ENCODE results near the gene CCDC149. TPM values are rescaled to one million over a fixed set of nuclear protein-coding genes. Genes with fewer than 3 reads are reported as not detected.

CCDC149 gene
- total and polyA plus RNA-seq, 4 donors, result 10.6 to 43.4 (median 23.5) TPM

DNA sequence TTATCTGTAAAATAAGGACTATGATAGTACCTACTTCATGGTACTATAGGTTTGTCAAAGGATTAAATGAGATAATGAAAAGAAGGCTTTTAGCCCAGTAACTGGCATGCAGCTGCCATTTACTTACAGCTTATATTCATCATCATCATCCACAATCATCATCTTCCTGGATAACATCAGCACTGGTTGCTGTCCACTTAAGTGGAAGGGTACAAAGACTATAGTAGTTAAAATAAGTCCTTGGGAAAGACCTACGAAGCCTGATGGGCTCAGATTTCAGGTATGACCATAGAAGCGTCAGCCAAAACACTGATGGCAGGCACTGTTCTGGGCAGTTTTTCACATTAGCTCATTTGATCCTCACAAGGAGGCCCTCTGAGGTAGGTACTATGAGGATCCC lies 20.6 kb downstream of the CCDC149 start:
- ATAC-seq (ENCODE audit: low FRiP score), result no peak
- intact Hi-C loops (cut with DNase I), result no loop called here

DNA sequence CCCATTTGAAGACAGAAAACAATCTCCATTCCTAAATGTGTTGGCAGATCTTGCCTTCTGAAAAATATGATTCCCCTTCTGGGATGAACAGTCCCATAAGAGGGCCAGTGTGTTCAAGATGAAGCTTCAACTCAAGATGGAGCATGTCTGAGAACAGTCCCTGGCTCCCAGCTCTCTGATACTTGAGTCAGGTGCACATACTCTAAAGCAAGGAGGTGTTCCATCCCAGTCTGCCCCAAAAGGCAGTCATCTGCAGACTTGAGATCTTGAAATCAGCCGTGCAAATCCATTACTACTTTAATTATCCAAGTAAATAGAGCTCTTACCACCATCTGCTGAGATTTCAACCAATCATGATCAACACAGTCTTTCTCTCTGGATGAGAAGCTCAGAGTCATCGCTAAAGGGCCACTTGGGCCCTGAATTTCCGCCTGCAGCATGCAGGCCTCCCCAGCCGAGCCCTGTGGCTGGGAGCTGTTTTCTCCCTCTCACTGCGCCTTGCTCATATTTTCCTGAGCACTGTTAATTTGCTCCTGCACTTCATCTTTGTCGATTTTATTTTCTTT lies 22.2 kb downstream of the CCDC149 start:
- Histone ChIP-seq H3K36me3 (ENCODE audit: control insufficient read depth in 1 of 2, insufficient read depth in 2 of 2, low read length in 1 of 2) (peaks cover 0 to 2% of the 10 kb centered on the region in 2 donors), H3K4me3 (ENCODE audit: low read length in 2 of 2) (no peak overlapping the region), H3K27me3 (ENCODE audit: control insufficient read depth in 1 of 2, insufficient read depth in 2 of 2, low read length in 1 of 2) (no peaks in the 10 kb centered on the region), H3K27ac (ENCODE audit: low read depth in 1 of 2, low read length in 2 of 2) (no peak overlapping the region), H3K4me1 (ENCODE audit: control insufficient read depth in 1 of 2, insufficient read depth in 2 of 2, low read length in 2 of 2) (no peaks in the 10 kb centered on the region), H3K9me3 (ENCODE audit: control insufficient read depth, low read length) (no peaks in the 10 kb centered on the region)
- DNase-seq, result no peak
- ATAC-seq (ENCODE audit: low FRiP score), result no peak
- intact Hi-C loops (cut with DNase I), result no loop called here
- WGBS, 2 donors, result 94 to 96% methylated on average over 6 of the region's 6 CpGs

More for the DNA sequence above, 20.6 kb downstream of the CCDC149 start:
- Histone ChIP-seq H3K27ac (ENCODE audit: low read depth in 1 of 2, low read length in 2 of 2) (no peak overlapping the region), H3K4me1 (ENCODE audit: control insufficient read depth in 1 of 2, insufficient read depth in 2 of 2, low read length in 2 of 2) (no peaks in the 10 kb centered on the region), H3K4me3 (ENCODE audit: low read length in 2 of 2) (no peak overlapping the region), H3K9me3 (ENCODE audit: control insufficient read depth, low read length) (no peaks in the 10 kb centered on the region), H3K27me3 (ENCODE audit: control insufficient read depth in 1 of 2, insufficient read depth in 2 of 2, low read length in 1 of 2) (no peaks in the 10 kb centered on the region), H3K36me3 (ENCODE audit: control insufficient read depth in 1 of 2, insufficient read depth in 2 of 2, low read length in 1 of 2) (peaks cover 0 to 2% of the 10 kb centered on the region in 2 donors)
- DNase-seq, result no peak
- 93 to 94% methylated on average over 2 of the region's 2 CpGs for WGBS, 2 donors

DNA sequence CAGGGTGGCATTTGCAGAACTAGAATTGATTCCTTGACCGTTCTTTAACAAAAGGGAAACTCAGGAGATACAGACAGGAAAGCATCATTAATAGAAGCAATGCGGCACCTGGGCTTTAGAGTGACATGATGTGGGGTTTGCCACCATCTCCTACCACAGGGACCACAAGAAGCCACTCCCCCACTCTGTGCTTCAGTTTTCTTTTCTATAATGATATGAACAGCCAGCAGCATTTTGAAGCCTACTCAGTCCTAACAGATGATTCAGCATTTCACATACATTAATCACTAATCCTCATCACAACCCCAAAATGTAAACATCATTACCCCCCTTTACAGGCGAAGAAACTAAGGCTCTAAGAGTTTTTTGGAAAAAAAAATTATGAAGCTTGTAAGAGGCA lies 22.9 kb downstream of the CCDC149 start:
- ATAC-seq (ENCODE audit: low FRiP score) (no peak), DNase-seq (no peak)
- no peaks in the 10 kb centered on the region for H3K4me1 ChIP-seq (ENCODE audit: control insufficient read depth in 1 of 2, insufficient read depth in 2 of 2, low read length in 2 of 2)
- peaks cover 0 to 2% of the 10 kb centered on the region in 2 donors for H3K36me3 ChIP-seq (ENCODE audit: control insufficient read depth in 1 of 2, insufficient read depth in 2 of 2, low read length in 1 of 2)
- no peaks in the 10 kb centered on the region for H3K27me3 ChIP-seq (ENCODE audit: control insufficient read depth in 1 of 2, insufficient read depth in 2 of 2, low read length in 1 of 2)
- H3K4me3 ChIP-seq (ENCODE audit: low read length in 2 of 2), result no peak overlapping the region
- no peak overlapping the region for H3K27ac ChIP-seq (ENCODE audit: low read depth in 1 of 2, low read length in 2 of 2)
- intact Hi-C loops (cut with DNase I), result no loop called here
- 90 to 96% methylated on average over 3 of the region's 3 CpGs for WGBS, 2 donors
- H3K9me3 ChIP-seq (ENCODE audit: control insufficient read depth, low read length), result no peaks in the 10 kb centered on the region

DNA sequence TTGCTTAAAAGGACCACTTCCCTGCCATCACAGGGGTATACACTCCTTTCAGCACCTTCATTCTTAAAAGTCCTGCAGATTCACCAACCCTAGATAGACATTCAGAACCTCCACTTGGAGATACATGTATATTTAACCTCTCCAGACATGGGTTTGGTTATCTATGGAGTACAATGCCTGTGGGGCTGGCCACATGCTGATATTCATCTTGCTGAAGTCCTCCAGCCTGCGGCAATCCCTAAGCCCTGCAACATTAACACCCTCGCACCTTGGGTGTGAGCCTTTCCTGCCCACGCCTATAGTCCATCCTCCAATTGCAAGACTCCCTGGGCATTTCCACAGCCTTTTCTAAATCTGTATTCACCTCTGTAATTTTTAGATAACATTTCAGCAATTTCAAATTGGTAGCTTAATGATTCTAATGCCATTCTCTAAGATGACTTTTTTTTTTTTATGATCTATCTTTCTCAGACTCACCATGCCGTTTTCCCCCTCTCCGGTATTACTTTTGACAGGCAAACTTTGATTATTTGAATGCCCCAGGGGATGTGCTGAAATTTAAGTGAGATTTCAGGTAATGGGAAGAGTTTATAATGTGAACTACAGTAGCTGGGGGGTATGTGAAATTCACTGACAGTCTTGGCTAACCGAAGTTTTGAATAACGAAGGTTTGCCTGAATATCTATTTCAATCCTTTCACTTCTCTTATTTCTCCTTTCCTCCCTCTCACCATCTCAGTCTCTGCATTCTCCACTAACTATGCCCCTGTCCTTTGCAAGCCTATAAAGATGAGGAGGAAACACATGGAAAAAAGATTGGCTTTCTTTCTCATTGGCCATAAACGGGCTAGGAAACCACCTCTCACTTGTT lies 24.1 kb downstream of the CCDC149 start:
- ATAC-seq (ENCODE audit: low FRiP score) (no peak), DNase-seq (no peak)
- 94 to 95% methylated on average over 8 of the region's 8 CpGs for WGBS, 2 donors
- H3K27ac ChIP-seq (ENCODE audit: low read depth in 1 of 2, low read length in 2 of 2), result no peak overlapping the region
- H3K4me3 ChIP-seq (ENCODE audit: low read length in 2 of 2), result no peak overlapping the region
- H3K4me1 ChIP-seq (ENCODE audit: control insufficient read depth in 1 of 2, insufficient read depth in 2 of 2, low read length in 2 of 2), result no peaks in the 10 kb centered on the region
- H3K36me3 ChIP-seq (ENCODE audit: control insufficient read depth in 1 of 2, insufficient read depth in 2 of 2, low read length in 1 of 2), result peaks cover 0 to 2% of the 10 kb centered on the region in 2 donors
- H3K9me3 ChIP-seq (ENCODE audit: control insufficient read depth, low read length), result no peaks in the 10 kb centered on the region
- intact Hi-C loops (cut with DNase I), result no loop called here
- H3K27me3 ChIP-seq (ENCODE audit: control insufficient read depth in 1 of 2, insufficient read depth in 2 of 2, low read length in 1 of 2), result no peaks in the 10 kb centered on the region

DNA sequence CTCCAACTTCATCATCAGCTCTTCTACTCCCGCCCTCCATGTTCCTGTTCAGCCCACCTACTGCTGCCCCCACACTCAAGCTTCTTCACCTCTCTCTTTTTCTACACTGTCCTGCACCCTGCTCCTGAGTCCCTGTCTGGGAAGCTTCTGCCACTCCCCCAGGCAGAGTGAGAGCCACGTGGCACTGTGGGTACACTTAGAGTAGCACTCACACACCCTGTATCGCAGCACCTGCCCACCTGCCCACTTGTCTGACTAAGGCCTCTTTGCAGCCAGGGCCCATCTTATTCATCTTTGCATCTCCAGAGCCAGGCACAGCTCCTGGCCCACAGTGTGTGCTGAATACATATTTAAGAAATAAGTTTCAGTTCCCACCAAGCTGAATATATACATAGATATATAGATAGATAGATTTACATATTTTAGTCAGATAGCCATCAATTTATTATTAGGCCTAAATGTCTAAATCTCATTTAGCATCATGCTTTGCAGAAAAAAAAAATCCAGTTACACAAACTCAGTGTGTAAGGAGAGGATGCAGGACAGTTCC lies 24.9 kb downstream of the CCDC149 start:
- peaks cover 0 to 2% of the 10 kb centered on the region in 2 donors for H3K36me3 ChIP-seq (ENCODE audit: control insufficient read depth in 1 of 2, insufficient read depth in 2 of 2, low read length in 1 of 2)
- 88 to 90% methylated on average over 3 of the region's 3 CpGs for WGBS, 2 donors
- no peak for ATAC-seq (ENCODE audit: low FRiP score)
- intact Hi-C loops (cut with DNase I), result no loop called here
- no peaks in the 10 kb centered on the region for H3K4me1 ChIP-seq (ENCODE audit: control insufficient read depth in 1 of 2, insufficient read depth in 2 of 2, low read length in 2 of 2)
- no peak overlapping the region for H3K27ac ChIP-seq (ENCODE audit: low read depth in 1 of 2, low read length in 2 of 2)
- no peak overlapping the region for H3K4me3 ChIP-seq (ENCODE audit: low read length in 2 of 2)
- DNase-seq, result no peak
- no peaks in the 10 kb centered on the region for H3K27me3 ChIP-seq (ENCODE audit: control insufficient read depth in 1 of 2, insufficient read depth in 2 of 2, low read length in 1 of 2)
- H3K9me3 ChIP-seq (ENCODE audit: control insufficient read depth, low read length), result no peaks in the 10 kb centered on the region

DNA sequence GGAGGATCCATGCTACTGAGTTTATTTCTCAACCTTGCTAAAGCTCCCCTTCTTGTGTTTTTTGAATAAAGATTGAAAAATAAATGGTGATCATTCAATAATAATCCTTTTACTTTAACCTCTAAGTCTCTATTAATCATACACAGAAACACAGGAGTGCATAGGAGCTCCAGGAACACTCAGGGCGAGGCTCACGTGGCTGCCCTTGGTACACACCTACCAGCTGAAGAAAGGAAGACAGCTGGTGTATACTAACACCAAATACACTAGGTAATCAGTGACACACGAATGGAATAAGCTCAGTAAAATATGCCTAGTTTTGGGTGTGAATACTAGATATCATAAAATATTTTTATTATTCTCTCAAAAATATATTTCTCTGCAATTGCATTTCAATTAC lies 26.2 kb downstream of the CCDC149 start:
- Histone ChIP-seq H3K4me1 (ENCODE audit: control insufficient read depth in 1 of 2, insufficient read depth in 2 of 2, low read length in 2 of 2) (no peaks in the 10 kb centered on the region), H3K27me3 (ENCODE audit: control insufficient read depth in 1 of 2, insufficient read depth in 2 of 2, low read length in 1 of 2) (no peaks in the 10 kb centered on the region), H3K4me3 (ENCODE audit: low read length in 2 of 2) (no peak overlapping the region), H3K27ac (ENCODE audit: low read depth in 1 of 2, low read length in 2 of 2) (no peak overlapping the region), H3K36me3 (ENCODE audit: control insufficient read depth in 1 of 2, insufficient read depth in 2 of 2, low read length in 1 of 2) (peaks cover 0 to 2% of the 10 kb centered on the region in 2 donors), H3K9me3 (ENCODE audit: control insufficient read depth, low read length) (no peaks in the 10 kb centered on the region)
- intact Hi-C loops (cut with DNase I), result no loop called here
- 88 to 93% methylated on average over 3 of the region's 3 CpGs for WGBS, 2 donors
- ATAC-seq (ENCODE audit: low FRiP score), result no peak
- no peak for DNase-seq

DNA sequence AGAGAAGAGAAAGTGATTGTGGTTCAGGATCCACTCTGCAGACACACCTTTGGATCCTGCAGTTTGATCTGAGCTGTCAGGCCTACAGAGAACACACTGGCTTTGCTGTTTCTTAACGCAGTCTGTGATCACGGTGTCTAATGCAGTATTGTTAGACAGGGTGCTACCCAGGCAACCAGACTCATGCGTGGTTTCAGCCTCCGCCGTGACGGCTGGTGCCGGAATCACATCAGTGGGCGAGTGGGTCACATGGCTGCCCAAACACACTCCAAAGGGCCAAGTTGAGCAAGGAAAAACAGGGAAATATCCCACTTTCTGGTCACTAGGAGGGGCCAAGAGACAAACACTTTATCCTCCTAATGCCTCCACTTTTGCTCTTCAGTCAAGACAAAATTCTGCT lies 27.5 kb downstream of the CCDC149 start:
- Histone ChIP-seq H3K27me3 (ENCODE audit: control insufficient read depth in 1 of 2, insufficient read depth in 2 of 2, low read length in 1 of 2) (no peaks in the 10 kb centered on the region), H3K4me3 (ENCODE audit: low read length in 2 of 2) (no peak overlapping the region), H3K9me3 (ENCODE audit: control insufficient read depth, low read length) (no peaks in the 10 kb centered on the region), H3K27ac (ENCODE audit: low read depth in 1 of 2, low read length in 2 of 2) (no peak overlapping the region), H3K36me3 (ENCODE audit: control insufficient read depth in 1 of 2, insufficient read depth in 2 of 2, low read length in 1 of 2) (no peaks in the 10 kb centered on the region), H3K4me1 (ENCODE audit: control insufficient read depth in 1 of 2, insufficient read depth in 2 of 2, low read length in 2 of 2) (no peaks in the 10 kb centered on the region)
- intact Hi-C loops (cut with DNase I), result no loop called here
- DNase-seq, result no peak
- 46 to 93% methylated on average over 8 of the region's 8 CpGs for WGBS, 2 donors
- ATAC-seq (ENCODE audit: low FRiP score), result no peak

DNA sequence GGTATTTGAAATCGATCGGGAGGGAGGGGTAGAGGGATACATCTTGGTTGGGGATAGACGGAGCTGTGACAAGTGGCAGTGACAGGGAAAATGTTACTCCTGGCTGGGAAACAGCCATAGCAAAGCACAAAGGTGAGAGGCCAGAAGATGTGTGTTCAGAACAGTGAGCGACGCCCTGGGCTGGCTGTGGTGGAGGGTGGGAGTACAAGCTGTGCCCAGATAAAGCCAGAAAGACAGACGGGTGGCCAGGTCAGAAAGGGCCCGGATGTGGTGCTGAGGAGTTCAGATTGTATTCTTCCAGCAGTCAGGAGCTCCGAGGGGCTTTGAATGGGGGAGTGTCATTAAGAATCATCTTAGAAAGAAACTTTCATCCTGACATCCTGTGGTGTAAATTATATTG lies 27.9 kb downstream of the CCDC149 start:
- Histone ChIP-seq H3K27ac (ENCODE audit: low read depth in 1 of 2, low read length in 2 of 2) (no peak overlapping the region), H3K27me3 (ENCODE audit: control insufficient read depth in 1 of 2, insufficient read depth in 2 of 2, low read length in 1 of 2) (no peaks in the 10 kb centered on the region), H3K9me3 (ENCODE audit: control insufficient read depth, low read length) (no peaks in the 10 kb centered on the region), H3K4me1 (ENCODE audit: control insufficient read depth in 1 of 2, insufficient read depth in 2 of 2, low read length in 2 of 2) (no peaks in the 10 kb centered on the region), H3K36me3 (ENCODE audit: control insufficient read depth in 1 of 2, insufficient read depth in 2 of 2, low read length in 1 of 2) (no peaks in the 10 kb centered on the region), H3K4me3 (ENCODE audit: low read length in 2 of 2) (no peak overlapping the region)
- ATAC-seq (ENCODE audit: low FRiP score) (no peak), DNase-seq (no peak)
- intact Hi-C loops (cut with DNase I), result no loop called here
- 80 to 81% methylated on average over 8 of the region's 8 CpGs for WGBS, 2 donors

All from aorta (tissue), 5 donors.